22Rv1 (cell line): ENCODE measurements around the gene KHK.
A peak's percentile ranks its signal among the peaks of the same experiment; 100 is the strongest.

Experiments used
- H3K27ac ChIP-seq: fragments of 450-650 bp; 2 replicates; pipeline ENCODE4 v1.5.1; 2017
- CTCF ChIP-seq: fragments of 450-650 bp; IDR thresholded peaks from 2 replicates; pipeline ENCODE4 v1.5.1; 2017; ENCODE audit warnings: mild to moderate bottlenecking
- ZFX ChIP-seq: fragments of 450-650 bp; IDR thresholded peaks from 2 replicates; pipeline ENCODE4 v1.6.1; 2017; ENCODE audit warnings: antibody characterized with exemption, borderline replicate concordance

KHK gene

GRCh38 chr2:27121906-27122305, 35.3 kb downstream of the KHK start:
- TF ChIP-seq ZFX (no peak), CTCF (no peak)
- no peak overlapping the region for H3K27ac ChIP-seq

GRCh38 chr2:27122791-27123190, 36.2 kb downstream of the KHK start:
- TF ChIP-seq ZFX (no peak), CTCF (no peak)
- H3K27ac ChIP-seq, result no peak overlapping the region

- no peak within 1 kb of the TSS for H3K27ac ChIP-seq
Measured at GRCh38 chr2:27123302-27124150, 37.0 kb downstream of the KHK start, which contains the start of gene ABHD1. TSS of gene ABHD1 (plus strand) at chr2:27123815. CDS start at chr2:27123949, 134 bp downstream.

GRCh38 chr2:27125104-27125503, 38.5 kb downstream of the KHK start:
- TF ChIP-seq CTCF (no peak), ZFX (no peak)
- H3K27ac ChIP-seq, result no peak overlapping the region

More at GRCh38 chr2:27123302-27124150, 37.0 kb downstream of the KHK start, which contains the start of gene ABHD1:
- peak; percentile 37 for TF ChIP-seq CTCF
- no peak for TF ChIP-seq ZFX

- H3K27ac ChIP-seq, result no peak overlapping the region
- TF ChIP-seq ZFX (no peak), CTCF (no peak)
Measured at GRCh38 chr2:27126252-27126710, 39.7 kb downstream of the KHK start.

GRCh38 chr2:27127883-27128667, 41.5 kb downstream of the KHK start:
- no peak for TF ChIP-seq CTCF
- no peak for TF ChIP-seq ZFX
- H3K27ac ChIP-seq, result no peak overlapping the region
